ENCODE results near the gene QSOX2.

DNA sequence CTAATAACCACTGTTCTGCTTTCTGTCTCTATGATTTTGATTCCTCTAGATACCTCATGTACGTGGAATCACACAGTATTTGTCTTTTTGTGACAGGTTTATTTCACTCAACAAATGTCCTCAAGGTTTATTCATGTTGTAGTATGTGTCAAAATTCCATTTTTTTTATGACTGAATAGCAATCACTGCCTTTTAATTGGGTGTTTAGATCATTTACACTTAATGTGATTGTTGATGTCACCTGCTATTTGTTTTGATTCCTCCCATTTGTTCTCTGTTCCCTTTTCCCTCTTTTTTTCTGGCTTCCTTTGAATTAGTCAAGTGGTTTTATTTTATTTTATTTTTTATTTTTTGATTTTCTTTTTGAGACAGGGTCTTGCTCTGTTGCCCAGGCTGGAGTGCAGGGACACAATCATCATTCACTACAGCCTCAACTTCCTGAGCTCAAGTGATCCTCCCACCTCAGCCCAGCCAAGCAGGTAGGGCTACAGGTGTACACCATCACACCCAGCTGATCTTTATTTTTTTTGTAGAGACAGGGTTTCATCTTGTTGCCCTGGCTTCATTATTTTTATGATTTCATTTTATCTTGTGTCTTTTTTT, 82.3 kb downstream of the QSOX2 start:
- no peak for TF ChIP-seq GATA1 (IDR thresholded peaks at IDR 0.05; ENCODE audit: low read depth, low read length)
- no peak for TF ChIP-seq POLR2A (IDR thresholded peaks at IDR 0.05; ENCODE audit: low read length)
